ENCODE results near the gene HHAT.

DNA sequence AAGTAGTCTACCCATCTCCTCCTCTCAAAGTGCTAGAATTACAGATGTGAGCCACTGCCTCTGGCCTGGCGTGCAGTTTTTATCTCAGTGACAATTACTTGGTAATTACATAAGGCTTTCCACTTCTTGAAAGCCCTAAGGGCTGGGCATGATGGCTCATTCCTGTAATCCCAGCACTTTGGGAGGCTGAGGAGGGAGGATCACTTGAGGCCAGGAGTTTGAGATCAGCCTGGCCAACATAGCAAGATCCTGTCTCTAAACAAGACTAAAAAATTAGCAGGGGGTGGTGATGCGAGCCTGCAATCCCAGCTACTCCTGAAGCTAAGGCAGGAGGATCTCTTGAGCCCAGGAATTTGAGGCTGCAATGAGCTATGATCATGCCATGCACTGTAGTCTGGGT, 7.7 kb downstream of the HHAT start:
- TF ChIP-seq, protein P1, sequence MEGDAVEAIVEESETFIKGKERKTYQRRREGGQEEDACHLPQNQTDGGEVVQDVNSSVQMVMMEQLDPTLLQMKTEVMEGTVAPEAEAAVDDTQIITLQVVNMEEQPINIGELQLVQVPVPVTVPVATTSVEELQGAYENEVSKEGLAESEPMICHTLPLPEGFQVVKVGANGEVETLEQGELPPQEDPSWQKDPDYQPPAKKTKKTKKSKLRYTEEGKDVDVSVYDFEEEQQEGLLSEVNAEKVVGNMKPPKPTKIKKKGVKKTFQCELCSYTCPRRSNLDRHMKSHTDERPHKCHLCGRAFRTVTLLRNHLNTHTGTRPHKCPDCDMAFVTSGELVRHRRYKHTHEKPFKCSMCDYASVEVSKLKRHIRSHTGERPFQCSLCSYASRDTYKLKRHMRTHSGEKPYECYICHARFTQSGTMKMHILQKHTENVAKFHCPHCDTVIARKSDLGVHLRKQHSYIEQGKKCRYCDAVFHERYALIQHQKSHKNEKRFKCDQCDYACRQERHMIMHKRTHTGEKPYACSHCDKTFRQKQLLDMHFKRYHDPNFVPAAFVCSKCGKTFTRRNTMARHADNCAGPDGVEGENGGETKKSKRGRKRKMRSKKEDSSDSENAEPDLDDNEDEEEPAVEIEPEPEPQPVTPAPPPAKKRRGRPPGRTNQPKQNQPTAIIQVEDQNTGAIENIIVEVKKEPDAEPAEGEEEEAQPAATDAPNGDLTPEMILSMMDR (IDR thresholded peaks at IDR 0.05; ENCODE audit: borderline replicate concordance, extremely low read depth, low read length, poor library complexity, severe bottlenecking): no peak
- no peak for TF ChIP-seq EZH2 (IDR thresholded peaks at IDR 0.05; ENCODE audit: borderline replicate concordance, low read depth, low read length, severe bottlenecking)
